NCI-H2107 treated with DMSO at 0.1 percent for 48 hours (cell line): ENCODE measurements around the gene HCRTR1.

Experiments used
- DNase-seq: peaks from one replicate; lab custom pipeline; 2025; ENCODE audit not compliant: unreplicated experiment; lab: John Stamatoyannopoulos, UW

Gene HCRTR1

GRCh38 chr1:31617218-31617915, at the start of gene HCRTR1:
Gene HCRTR1 (plus strand): TSS chr1:31617689. CDS start chr1:31619193, 1,504 bp downstream.
- DNase-seq = no peak

GRCh38 chr1:31567956-31568570, 49.4 kb upstream of the HCRTR1 start:
- no peak for DNase-seq

GRCh38 chr1:31568895-31569595, 48.4 kb upstream of the HCRTR1 start:
- DNase-seq = no peak

GRCh38 chr1:31569596-31570173, 47.8 kb upstream of the HCRTR1 start:
- no peak for DNase-seq

- no peak for DNase-seq
Measured at GRCh38 chr1:31570228-31570627, 47.3 kb upstream of the HCRTR1 start.

GRCh38 chr1:31570906-31571305, 46.6 kb upstream of the HCRTR1 start:
- DNase-seq = no peak

- no peak for DNase-seq
Measured at GRCh38 chr1:31571340-31572295, 45.9 kb upstream of the HCRTR1 start.

GRCh38 chr1:31572323-31573104, 45.0 kb upstream of the HCRTR1 start:
- no peak for DNase-seq

GRCh38 chr1:31573261-31573660, 44.2 kb upstream of the HCRTR1 start:
- no peak for DNase-seq

- no peak for DNase-seq
Measured at GRCh38 chr1:31574749-31575368, 42.6 kb upstream of the HCRTR1 start.

- DNase-seq = no peak
Measured at GRCh38 chr1:31575369-31576140, 41.9 kb upstream of the HCRTR1 start.

GRCh38 chr1:31576201-31576669, 41.3 kb upstream of the HCRTR1 start, which contains the start of gene TINAGL1:
Gene TINAGL1 (plus strand): TSS chr1:31576515. CDS start chr1:31577149, 634 bp downstream.
- DNase-seq = no peak

- no peak for DNase-seq
Measured at GRCh38 chr1:31576743-31577455, 40.6 kb upstream of the HCRTR1 start.

- DNase-seq = no peak
Measured at GRCh38 chr1:31577515-31578192, 39.8 kb upstream of the HCRTR1 start.

GRCh38 chr1:31579374-31579773, 38.1 kb upstream of the HCRTR1 start:
- DNase-seq = no peak

GRCh38 chr1:31580513-31580870, 37.0 kb upstream of the HCRTR1 start:
- no peak for DNase-seq

- DNase-seq = no peak
Measured at GRCh38 chr1:31580891-31581603, 36.4 kb upstream of the HCRTR1 start.
